ENCODE data around the gene ZNF512. TPM values are rescaled to one million over a fixed set of nuclear protein-coding genes. Genes with fewer than 3 reads are reported as not detected.

The ZNF512 gene
- total and polyA plus RNA-seq, 2 of the 13 experiments (the other 11 are each of a cell fraction or from before 2014, with no cell fraction given): 29.8 to 31.0 TPM

DNA sequence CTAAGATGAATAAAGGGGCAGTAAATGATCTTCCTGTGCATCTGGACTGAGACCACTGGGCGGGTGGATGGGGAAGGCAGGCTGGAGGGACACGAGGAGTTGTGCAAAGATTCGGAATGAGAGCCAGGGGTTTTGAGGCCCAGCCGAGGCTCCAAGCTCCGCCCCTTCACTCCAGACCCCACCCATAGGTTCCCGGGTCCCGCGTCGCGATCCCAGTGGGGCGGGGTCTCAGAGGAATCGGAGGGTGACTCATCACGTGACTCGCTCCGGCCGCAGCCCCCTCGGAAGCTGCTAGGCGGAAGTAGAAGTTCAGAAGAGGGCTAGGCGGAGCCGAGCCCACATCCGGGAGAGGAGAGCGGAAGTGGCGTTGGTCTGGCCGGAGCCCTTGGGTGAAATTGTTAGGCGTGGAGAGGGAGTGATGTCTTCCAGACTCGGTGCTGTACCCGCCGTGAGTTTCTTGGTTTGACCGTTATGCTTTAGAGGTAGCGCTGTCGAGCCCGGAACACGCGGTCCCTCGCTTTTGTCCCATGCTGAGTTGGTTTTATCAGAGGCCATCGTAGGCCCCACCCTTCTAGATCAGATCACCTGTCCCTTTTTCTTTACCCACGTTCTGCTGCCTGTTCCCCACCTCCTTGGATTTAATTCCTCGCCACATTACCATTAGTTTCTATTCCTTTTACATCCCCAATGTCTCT is at the start of gene ZNF512 (continued):
- TF ChIP-seq, protein P1, sequence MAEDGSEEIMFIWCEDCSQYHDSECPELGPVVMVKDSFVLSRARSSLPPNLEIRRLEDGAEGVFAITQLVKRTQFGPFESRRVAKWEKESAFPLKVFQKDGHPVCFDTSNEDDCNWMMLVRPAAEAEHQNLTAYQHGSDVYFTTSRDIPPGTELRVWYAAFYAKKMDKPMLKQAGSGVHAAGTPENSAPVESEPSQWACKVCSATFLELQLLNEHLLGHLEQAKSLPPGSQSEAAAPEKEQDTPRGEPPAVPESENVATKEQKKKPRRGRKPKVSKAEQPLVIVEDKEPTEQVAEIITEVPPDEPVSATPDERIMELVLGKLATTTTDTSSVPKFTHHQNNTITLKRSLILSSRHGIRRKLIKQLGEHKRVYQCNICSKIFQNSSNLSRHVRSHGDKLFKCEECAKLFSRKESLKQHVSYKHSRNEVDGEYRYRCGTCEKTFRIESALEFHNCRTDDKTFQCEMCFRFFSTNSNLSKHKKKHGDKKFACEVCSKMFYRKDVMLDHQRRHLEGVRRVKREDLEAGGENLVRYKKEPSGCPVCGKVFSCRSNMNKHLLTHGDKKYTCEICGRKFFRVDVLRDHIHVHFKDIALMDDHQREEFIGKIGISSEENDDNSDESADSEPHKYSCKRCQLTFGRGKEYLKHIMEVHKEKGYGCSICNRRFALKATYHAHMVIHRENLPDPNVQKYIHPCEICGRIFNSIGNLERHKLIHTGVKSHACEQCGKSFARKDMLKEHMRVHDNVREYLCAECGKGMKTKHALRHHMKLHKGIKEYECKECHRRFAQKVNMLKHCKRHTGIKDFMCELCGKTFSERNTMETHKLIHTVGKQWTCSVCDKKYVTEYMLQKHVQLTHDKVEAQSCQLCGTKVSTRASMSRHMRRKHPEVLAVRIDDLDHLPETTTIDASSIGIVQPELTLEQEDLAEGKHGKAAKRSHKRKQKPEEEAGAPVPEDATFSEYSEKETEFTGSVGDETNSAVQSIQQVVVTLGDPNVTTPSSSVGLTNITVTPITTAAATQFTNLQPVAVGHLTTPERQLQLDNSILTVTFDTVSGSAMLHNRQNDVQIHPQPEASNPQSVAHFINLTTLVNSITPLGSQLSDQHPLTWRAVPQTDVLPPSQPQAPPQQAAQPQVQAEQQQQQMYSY (CRISPR knock-in tag; IDR thresholded peaks at IDR 0.05): peak; percentile 53; the same call in 1 of the 2 replicates
- TF ChIP-seq, protein P2, sequence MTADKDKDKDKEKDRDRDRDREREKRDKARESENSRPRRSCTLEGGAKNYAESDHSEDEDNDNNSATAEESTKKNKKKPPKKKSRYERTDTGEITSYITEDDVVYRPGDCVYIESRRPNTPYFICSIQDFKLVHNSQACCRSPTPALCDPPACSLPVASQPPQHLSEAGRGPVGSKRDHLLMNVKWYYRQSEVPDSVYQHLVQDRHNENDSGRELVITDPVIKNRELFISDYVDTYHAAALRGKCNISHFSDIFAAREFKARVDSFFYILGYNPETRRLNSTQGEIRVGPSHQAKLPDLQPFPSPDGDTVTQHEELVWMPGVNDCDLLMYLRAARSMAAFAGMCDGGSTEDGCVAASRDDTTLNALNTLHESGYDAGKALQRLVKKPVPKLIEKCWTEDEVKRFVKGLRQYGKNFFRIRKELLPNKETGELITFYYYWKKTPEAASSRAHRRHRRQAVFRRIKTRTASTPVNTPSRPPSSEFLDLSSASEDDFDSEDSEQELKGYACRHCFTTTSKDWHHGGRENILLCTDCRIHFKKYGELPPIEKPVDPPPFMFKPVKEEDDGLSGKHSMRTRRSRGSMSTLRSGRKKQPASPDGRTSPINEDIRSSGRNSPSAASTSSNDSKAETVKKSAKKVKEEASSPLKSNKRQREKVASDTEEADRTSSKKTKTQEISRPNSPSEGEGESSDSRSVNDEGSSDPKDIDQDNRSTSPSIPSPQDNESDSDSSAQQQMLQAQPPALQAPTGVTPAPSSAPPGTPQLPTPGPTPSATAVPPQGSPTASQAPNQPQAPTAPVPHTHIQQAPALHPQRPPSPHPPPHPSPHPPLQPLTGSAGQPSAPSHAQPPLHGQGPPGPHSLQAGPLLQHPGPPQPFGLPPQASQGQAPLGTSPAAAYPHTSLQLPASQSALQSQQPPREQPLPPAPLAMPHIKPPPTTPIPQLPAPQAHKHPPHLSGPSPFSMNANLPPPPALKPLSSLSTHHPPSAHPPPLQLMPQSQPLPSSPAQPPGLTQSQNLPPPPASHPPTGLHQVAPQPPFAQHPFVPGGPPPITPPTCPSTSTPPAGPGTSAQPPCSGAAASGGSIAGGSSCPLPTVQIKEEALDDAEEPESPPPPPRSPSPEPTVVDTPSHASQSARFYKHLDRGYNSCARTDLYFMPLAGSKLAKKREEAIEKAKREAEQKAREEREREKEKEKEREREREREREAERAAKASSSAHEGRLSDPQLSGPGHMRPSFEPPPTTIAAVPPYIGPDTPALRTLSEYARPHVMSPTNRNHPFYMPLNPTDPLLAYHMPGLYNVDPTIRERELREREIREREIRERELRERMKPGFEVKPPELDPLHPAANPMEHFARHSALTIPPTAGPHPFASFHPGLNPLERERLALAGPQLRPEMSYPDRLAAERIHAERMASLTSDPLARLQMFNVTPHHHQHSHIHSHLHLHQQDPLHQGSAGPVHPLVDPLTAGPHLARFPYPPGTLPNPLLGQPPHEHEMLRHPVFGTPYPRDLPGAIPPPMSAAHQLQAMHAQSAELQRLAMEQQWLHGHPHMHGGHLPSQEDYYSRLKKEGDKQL (CRISPR knock-in tag; IDR thresholded peaks at IDR 0.05; ENCODE audit: low read depth): no peak
- peak; percentile 31 for TF ChIP-seq SKI (IDR thresholded peaks at IDR 0.05; ENCODE audit: partially characterized antibody)
- peak; percentile 48 for TF ChIP-seq ZNF781 (CRISPR knock-in tag; IDR thresholded peaks at IDR 0.05; ENCODE audit: borderline replicate concordance, not compliant biosample characterization)
- TF ChIP-seq ZNF331 (CRISPR knock-in tag; IDR thresholded peaks at IDR 0.05): peak; percentile 85
- TF ChIP-seq MXD4 (CRISPR knock-in tag; IDR thresholded peaks at IDR 0.05): peak; percentile 86
- peak; percentile 84 for TF ChIP-seq SNAPC4 (CRISPR knock-in tag; IDR thresholded peaks at IDR 0.05)
- TF ChIP-seq ZNF879 (CRISPR knock-in tag; IDR thresholded peaks at IDR 0.05): no peak
- TF ChIP-seq ATF1 (CRISPR knock-in tag; IDR thresholded peaks at IDR 0.05): 0 out of 2 replicates have a peak, but pooled peaks have one; percentile 23
- TF ChIP-seq ARNT (IDR thresholded peaks at IDR 0.05): no peak
- peak; percentile 38; the same call in 1 of the 2 replicates for TF ChIP-seq CEBPB (IDR thresholded peaks at IDR 0.05; ENCODE audit: borderline replicate concordance, low read depth, low read length)
- TF ChIP-seq GTF2F1 (IDR thresholded peaks at IDR 0.05; ENCODE audit: low read length): peak; percentile 94
- no peak for TF ChIP-seq BCL6 (CRISPR knock-in tag; IDR thresholded peaks at IDR 0.05)
